CD4-positive, alpha-beta T cell treated with Interleukin-17A for 1 hour (primary cell): ENCODE measurements around the gene ZNF124.

ENCODE experiments used
- DNase-seq: peaks from one replicate; pipeline ENCODE4 v3.0.0-alpha.2; 2020

ZNF124 gene

DNA sequence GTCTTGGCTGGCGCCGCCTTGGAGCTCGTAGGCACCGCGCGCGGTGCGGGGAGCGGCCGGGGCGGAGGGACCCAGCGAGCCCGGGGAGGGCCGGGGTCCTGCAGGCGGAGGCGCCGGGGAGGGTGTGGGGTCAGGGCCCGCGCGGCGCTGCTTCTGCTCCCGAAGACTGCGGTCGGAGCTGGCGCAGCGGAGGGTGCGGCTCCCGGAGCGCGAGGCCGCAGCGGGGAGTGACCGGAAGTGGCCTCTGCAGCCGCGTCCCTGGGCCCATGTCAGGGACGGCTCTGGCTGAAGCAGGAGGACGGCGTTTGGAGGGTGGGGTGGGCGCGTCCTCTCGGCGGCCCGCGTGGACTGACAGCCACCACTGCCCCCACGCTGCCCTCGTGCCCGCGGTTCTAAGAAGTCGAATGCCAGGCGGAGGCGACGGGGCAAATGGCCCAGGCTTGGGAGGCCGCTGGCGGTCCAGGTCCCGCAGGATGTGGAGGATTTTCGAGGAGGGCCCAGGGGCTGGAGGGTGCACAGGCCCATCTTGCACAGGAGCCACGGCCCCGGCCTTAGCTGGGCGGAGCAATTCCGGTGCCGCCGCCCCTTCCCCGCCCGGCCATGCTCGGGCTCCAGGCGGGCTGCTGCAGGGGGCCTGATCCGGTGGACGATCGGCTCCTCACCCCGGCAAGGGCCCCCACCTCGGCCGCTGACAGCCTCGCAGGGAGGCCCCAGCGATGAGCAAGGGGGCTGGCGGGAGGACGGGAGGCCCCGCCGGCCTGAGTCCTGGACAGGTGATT, 59.9 kb downstream of the ZNF124 start:
- no peak for DNase-seq

DNA sequence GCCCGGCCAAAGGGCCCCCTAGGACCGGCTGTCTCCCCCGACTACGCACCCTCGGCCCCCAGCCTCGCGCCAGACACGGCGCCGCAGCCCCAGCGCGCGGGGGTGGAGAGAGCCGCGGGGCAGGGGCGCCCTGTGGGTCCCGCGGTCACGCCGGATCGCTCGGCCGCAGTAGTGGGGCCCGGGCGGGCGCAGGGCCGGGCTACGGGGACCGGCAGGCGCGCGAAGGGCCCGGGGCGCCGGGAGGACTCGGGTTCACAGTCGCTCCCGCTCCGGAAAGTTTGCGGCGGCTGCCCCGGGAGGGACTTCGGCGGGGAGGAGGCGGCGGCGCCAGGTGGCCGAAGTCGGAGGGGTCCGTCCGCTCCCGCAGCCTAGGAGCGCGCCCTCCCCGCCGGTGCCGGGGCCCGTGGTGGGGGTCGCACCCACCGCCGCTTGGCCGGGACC, 60.5 kb downstream of the ZNF124 start:
- no peak for DNase-seq

GRCh38 chr1:247110627-247111258, 61.1 kb downstream of the ZNF124 start:
- no peak for DNase-seq

GRCh38 chr1:247107694-247108093, 64.1 kb downstream of the ZNF124 start:
- DNase-seq, result no peak

GRCh38 chr1:247105966-247106365, 65.9 kb downstream of the ZNF124 start:
- DNase-seq, result no peak
